Measurements from ENCODE around the gene CBR1. TPM values are rescaled to one million over a fixed set of nuclear protein-coding genes. Genes with fewer than 3 reads are reported as not detected.
"Not testable (repeated sequence)": the region's sequence is repeated elsewhere in the genome, so short reads cannot be mapped to it uniquely, and the experiment has no call there.

CBR1 gene
- total and polyA plus RNA-seq, 4 donors = 26.4 to 178 (median 64.3) TPM

- DNase-seq (no peak), ATAC-seq (ENCODE audit: low FRiP score) (no peak)
- Histone ChIP-seq H3K4me1 (ENCODE audit: control insufficient read depth in 1 of 2, insufficient read depth in 2 of 2, low read length in 2 of 2) (peaks cover 0 to 2% of the 10 kb centered on the region in 2 donors), H3K27me3 (ENCODE audit: control insufficient read depth in 1 of 2, insufficient read depth in 2 of 2, low read length in 1 of 2) (no peaks in the 10 kb centered on the region), H3K36me3 (ENCODE audit: control insufficient read depth in 1 of 2, insufficient read depth in 2 of 2, low read length in 1 of 2) (peaks cover 0 to 2% of the 10 kb centered on the region in 2 donors), H3K4me3 (ENCODE audit: low read length in 2 of 2) (no peak overlapping the region), H3K27ac (ENCODE audit: low read depth in 1 of 2, low read length in 2 of 2) (no peak overlapping the region), H3K9me3 (ENCODE audit: control insufficient read depth, low read length) (no peaks in the 10 kb centered on the region)
- WGBS, 2 donors = 26 to 31% methylated on average over 3 of the region's 3 CpGs
- intact Hi-C loops (cut with DNase I) = no loop called here
Observed at GRCh38 chr21:36073181-36073580, 3.4 kb downstream of the CBR1 start.

- intact Hi-C loops (cut with DNase I); H3K27ac ChIP-seq (ENCODE audit: low read depth in 1 of 2, low read length in 2 of 2): not testable (repeated sequence)
Observed at GRCh38 chr21:36073911-36074310, 4.1 kb downstream of the CBR1 start.

GRCh38 chr21:36075171-36075570 is 5.3 kb downstream of the CBR1 start:
- no peak for ATAC-seq (ENCODE audit: low FRiP score)
- H3K4me1 ChIP-seq (ENCODE audit: control insufficient read depth in 1 of 2, insufficient read depth in 2 of 2, low read length in 2 of 2) = peaks cover 0 to 2% of the 10 kb centered on the region in 2 donors
- 68 to 69% methylated on average over 3 of the region's 3 CpGs for WGBS, 2 donors

More at GRCh38 chr21:36073911-36074310, 4.1 kb downstream of the CBR1 start:
- not testable (repeated sequence) for H3K27me3 ChIP-seq (ENCODE audit: control insufficient read depth in 1 of 2, insufficient read depth in 2 of 2, low read length in 1 of 2); DNase-seq; H3K36me3 ChIP-seq (ENCODE audit: control insufficient read depth in 1 of 2, insufficient read depth in 2 of 2, low read length in 1 of 2); H3K4me1 ChIP-seq (ENCODE audit: control insufficient read depth in 1 of 2, insufficient read depth in 2 of 2, low read length in 2 of 2); ATAC-seq (ENCODE audit: low FRiP score); H3K9me3 ChIP-seq (ENCODE audit: control insufficient read depth, low read length); H3K4me3 ChIP-seq (ENCODE audit: low read length in 2 of 2)
- WGBS, 2 donors = 90 to 93% methylated on average over 4 to 5 of the region's 5 CpGs

GRCh38 chr21:36075953-36076352 is 6.1 kb downstream of the CBR1 start:
- H3K4me1 ChIP-seq (ENCODE audit: control insufficient read depth in 1 of 2, insufficient read depth in 2 of 2, low read length in 2 of 2) = peaks cover 0 to 2% of the 10 kb centered on the region in 2 donors
- no peak overlapping the region for H3K4me3 ChIP-seq (ENCODE audit: low read length in 2 of 2)
- H3K36me3 ChIP-seq (ENCODE audit: control insufficient read depth in 1 of 2, insufficient read depth in 2 of 2, low read length in 1 of 2) = peaks cover 0 to 2% of the 10 kb centered on the region in 2 donors
- no peak for DNase-seq
- H3K27me3 ChIP-seq (ENCODE audit: control insufficient read depth in 1 of 2, insufficient read depth in 2 of 2, low read length in 1 of 2) = no peaks in the 10 kb centered on the region
- intact Hi-C loops (cut with DNase I) = no loop called here
- 89 to 91% methylated on average over 5 of the region's 5 CpGs for WGBS, 2 donors
- no peak overlapping the region for H3K27ac ChIP-seq (ENCODE audit: low read depth in 1 of 2, low read length in 2 of 2)
- no peaks in the 10 kb centered on the region for H3K9me3 ChIP-seq (ENCODE audit: control insufficient read depth, low read length)
- ATAC-seq (ENCODE audit: low FRiP score) = no peak

More at GRCh38 chr21:36075171-36075570, 5.3 kb downstream of the CBR1 start:
- no peaks in the 10 kb centered on the region for H3K27me3 ChIP-seq (ENCODE audit: control insufficient read depth in 1 of 2, insufficient read depth in 2 of 2, low read length in 1 of 2)
- H3K27ac ChIP-seq (ENCODE audit: low read depth in 1 of 2, low read length in 2 of 2) = no peak overlapping the region
- intact Hi-C loops (cut with DNase I) = no loop called here
- no peak for DNase-seq
- peaks cover 0 to 2% of the 10 kb centered on the region in 2 donors for H3K36me3 ChIP-seq (ENCODE audit: control insufficient read depth in 1 of 2, insufficient read depth in 2 of 2, low read length in 1 of 2)
- H3K9me3 ChIP-seq (ENCODE audit: control insufficient read depth, low read length) = no peaks in the 10 kb centered on the region
- H3K4me3 ChIP-seq (ENCODE audit: low read length in 2 of 2) = no peak overlapping the region

- 81 to 82% methylated on average over 7 of the region's 7 CpGs for WGBS, 2 donors
- no peaks in the 10 kb centered on the region for H3K9me3 ChIP-seq (ENCODE audit: control insufficient read depth, low read length)
- no peak for ATAC-seq (ENCODE audit: low FRiP score)
- H3K4me1 ChIP-seq (ENCODE audit: control insufficient read depth in 1 of 2, insufficient read depth in 2 of 2, low read length in 2 of 2) = peaks cover 0 to 2% of the 10 kb centered on the region in 2 donors
- no peak overlapping the region for H3K27ac ChIP-seq (ENCODE audit: low read depth in 1 of 2, low read length in 2 of 2)
- no peaks in the 10 kb centered on the region for H3K27me3 ChIP-seq (ENCODE audit: control insufficient read depth in 1 of 2, insufficient read depth in 2 of 2, low read length in 1 of 2)
- no peak overlapping the region for H3K4me3 ChIP-seq (ENCODE audit: low read length in 2 of 2)
- no peak for DNase-seq
- intact Hi-C loops (cut with DNase I) = no loop called here
- H3K36me3 ChIP-seq (ENCODE audit: control insufficient read depth in 1 of 2, insufficient read depth in 2 of 2, low read length in 1 of 2) = no peaks in the 10 kb centered on the region
Observed at GRCh38 chr21:36076878-36077655, 7.2 kb downstream of the CBR1 start.

GRCh38 chr21:36077758-36078157 is 7.9 kb downstream of the CBR1 start:
- ATAC-seq (ENCODE audit: low FRiP score) = no peak
- intact Hi-C loops (cut with DNase I) = no loop called here
- H3K27me3 ChIP-seq (ENCODE audit: control insufficient read depth in 1 of 2, insufficient read depth in 2 of 2, low read length in 1 of 2) = no peaks in the 10 kb centered on the region

GRCh38 chr21:36079010-36079649 is 9.3 kb downstream of the CBR1 start:
- Histone ChIP-seq H3K4me1 (ENCODE audit: control insufficient read depth in 1 of 2, insufficient read depth in 2 of 2, low read length in 2 of 2) (no peaks in the 10 kb centered on the region), H3K4me3 (ENCODE audit: low read length in 2 of 2) (no peak overlapping the region), H3K27ac (ENCODE audit: low read depth in 1 of 2, low read length in 2 of 2) (no peak overlapping the region), H3K9me3 (ENCODE audit: control insufficient read depth, low read length) (no peaks in the 10 kb centered on the region), H3K27me3 (ENCODE audit: control insufficient read depth in 1 of 2, insufficient read depth in 2 of 2, low read length in 1 of 2) (no peaks in the 10 kb centered on the region), H3K36me3 (ENCODE audit: control insufficient read depth in 1 of 2, insufficient read depth in 2 of 2, low read length in 1 of 2) (no peaks in the 10 kb centered on the region)
- ATAC-seq (ENCODE audit: low FRiP score) (no peak), DNase-seq (peak in 1 of 2 donors; percentile 60)
- intact Hi-C loops (cut with DNase I) = no loop called here
- WGBS, 2 donors = 83 to 88% methylated on average over 14 of the region's 14 CpGs

More at GRCh38 chr21:36077758-36078157, 7.9 kb downstream of the CBR1 start:
- Histone ChIP-seq H3K4me1 (ENCODE audit: control insufficient read depth in 1 of 2, insufficient read depth in 2 of 2, low read length in 2 of 2) (peaks cover 0 to 2% of the 10 kb centered on the region in 2 donors), H3K27ac (ENCODE audit: low read depth in 1 of 2, low read length in 2 of 2) (no peak overlapping the region), H3K4me3 (ENCODE audit: low read length in 2 of 2) (no peak overlapping the region), H3K9me3 (ENCODE audit: control insufficient read depth, low read length) (no peaks in the 10 kb centered on the region), H3K36me3 (ENCODE audit: control insufficient read depth in 1 of 2, insufficient read depth in 2 of 2, low read length in 1 of 2) (no peaks in the 10 kb centered on the region)
- WGBS, 2 donors = 80 to 82% methylated on average over 9 of the region's 9 CpGs
- no peak for DNase-seq

- WGBS, 2 donors = 83 to 85% methylated on average over 8 of the region's 8 CpGs
Observed at GRCh38 chr21:36079671-36080070, 9.8 kb downstream of the CBR1 start.

GRCh38 chr21:36080386-36080785 is 10.6 kb downstream of the CBR1 start:
- Histone ChIP-seq H3K27me3 (ENCODE audit: control insufficient read depth in 1 of 2, insufficient read depth in 2 of 2, low read length in 1 of 2) (no peaks in the 10 kb centered on the region), H3K4me3 (ENCODE audit: low read length in 2 of 2) (no peak overlapping the region), H3K36me3 (ENCODE audit: control insufficient read depth in 1 of 2, insufficient read depth in 2 of 2, low read length in 1 of 2) (no peaks in the 10 kb centered on the region), H3K4me1 (ENCODE audit: control insufficient read depth in 1 of 2, insufficient read depth in 2 of 2, low read length in 2 of 2) (no peaks in the 10 kb centered on the region), H3K27ac (ENCODE audit: low read depth in 1 of 2, low read length in 2 of 2) (no peak overlapping the region), H3K9me3 (ENCODE audit: control insufficient read depth, low read length) (no peaks in the 10 kb centered on the region)
- ATAC-seq (ENCODE audit: low FRiP score) (no peak), DNase-seq (no peak)
- intact Hi-C loops (cut with DNase I) = no loop called here
- WGBS, 2 donors = 93 to 95% methylated on average over 1 of the region's 1 CpG

More at GRCh38 chr21:36079671-36080070, 9.8 kb downstream of the CBR1 start:
- no peak overlapping the region for H3K27ac ChIP-seq (ENCODE audit: low read depth in 1 of 2, low read length in 2 of 2)
- intact Hi-C loops (cut with DNase I) = no loop called here
- H3K36me3 ChIP-seq (ENCODE audit: control insufficient read depth in 1 of 2, insufficient read depth in 2 of 2, low read length in 1 of 2) = no peaks in the 10 kb centered on the region
- no peaks in the 10 kb centered on the region for H3K9me3 ChIP-seq (ENCODE audit: control insufficient read depth, low read length)
- no peaks in the 10 kb centered on the region for H3K4me1 ChIP-seq (ENCODE audit: control insufficient read depth in 1 of 2, insufficient read depth in 2 of 2, low read length in 2 of 2)
- ATAC-seq (ENCODE audit: low FRiP score) (no peak), DNase-seq (no peak)
- H3K27me3 ChIP-seq (ENCODE audit: control insufficient read depth in 1 of 2, insufficient read depth in 2 of 2, low read length in 1 of 2) = no peaks in the 10 kb centered on the region
- H3K4me3 ChIP-seq (ENCODE audit: low read length in 2 of 2) = no peak overlapping the region

Measured in aorta (tissue), 5 donors.